OCI-LY1 (cell line): ENCODE data around the gene IHH.

Experiments used
- H2AFZ ChIP-seq: fragments of 200-600 bp; sonication (generic), shearing (Covaris generic); 2 replicates; pipeline ENCODE4 v1.6.0; 2014; ENCODE audit warnings: antibody characterized with exemption, mild to moderate bottlenecking, low read length
- H3F3A ChIP-seq: fragments of 200-600 bp; sonication (generic), shearing (Covaris generic); 2 replicates; pipeline ENCODE4 v1.6.0; 2014; ENCODE audit warnings: mild to moderate bottlenecking, antibody characterized with exemption, low read length, moderate library complexity; ENCODE audit not compliant: insufficient read depth
- H3K27ac ChIP-seq: fragments of 200-600 bp; sonication (generic); 2 replicates; pipeline ENCODE4 v1.5.1; 2014; ENCODE audit warnings: low read length, mixed run types, mild to moderate bottlenecking, low read depth; ENCODE audit not compliant: poor library complexity, severe bottlenecking
- H3K27me3 ChIP-seq: fragments of 200-600 bp; sonication (generic); 2 replicates; pipeline ENCODE4 v1.6.0; 2014; ENCODE audit warnings: antibody characterized with exemption, mild to moderate bottlenecking, low read length, moderate library complexity; ENCODE audit not compliant: insufficient read depth
- H3K36me3 ChIP-seq: fragments of 200-600 bp; sonication (generic); 2 replicates; pipeline ENCODE4 v1.6.1; 2014; ENCODE audit warnings: mild to moderate bottlenecking, antibody characterized with exemption, low read length, moderate library complexity, mixed read lengths; ENCODE audit not compliant: insufficient read depth
- H3K4me1 ChIP-seq: fragments of 200-600 bp; sonication (generic); 2 replicates; pipeline ENCODE4 v1.5.1; 2014; ENCODE audit warnings: mild to moderate bottlenecking, low read length, moderate library complexity; ENCODE audit not compliant: insufficient read depth, severe bottlenecking
- H3K4me2 ChIP-seq: fragments of 200-600 bp; sonication (generic), shearing (Covaris generic); 2 replicates; pipeline ENCODE4 v1.6.1; 2014; ENCODE audit warnings: low read length
- H3K4me3 ChIP-seq: fragments of 200-600 bp; sonication (generic); 2 replicates; pipeline ENCODE4 v1.5.1; 2014; ENCODE audit warnings: low read length, low read depth, mild to moderate bottlenecking, mixed read lengths; ENCODE audit not compliant: poor library complexity, severe bottlenecking
- H3K79me2 ChIP-seq: fragments of 200-600 bp; shearing (Covaris generic); 2 replicates; pipeline ENCODE4 v1.6.1; 2016; ENCODE audit warnings: mixed run types, low read length, mixed read lengths; ENCODE audit not compliant: insufficient read depth
- H3K9ac ChIP-seq: fragments of 200-600 bp; sonication (generic), shearing (Covaris generic); 2 replicates; pipeline ENCODE4 v1.6.1; 2014; ENCODE audit warnings: mild to moderate bottlenecking, low read length, mixed read lengths
- H3K9me2 ChIP-seq: fragments of 200-600 bp; sonication (generic), shearing (Covaris generic); 2 replicates; pipeline ENCODE4 v1.6.1; 2014; ENCODE audit warnings: low read depth, mild to moderate bottlenecking, low read length, mixed read lengths
- H3K9me3 ChIP-seq: fragments of 200-600 bp; shearing (Covaris generic); 2 replicates; pipeline ENCODE4 v1.6.1; 2014; ENCODE audit warnings: low read length, mixed read lengths
- H4K20me1 ChIP-seq: fragments of 200-600 bp; sonication (generic), shearing (Covaris generic); 2 replicates; pipeline ENCODE4 v1.6.0; 2016; ENCODE audit warnings: mild to moderate bottlenecking, low read length; ENCODE audit not compliant: insufficient read depth
- EZH2 ChIP-seq: fragments of 200-600 bp; sonication (generic), shearing (Covaris generic); IDR thresholded peaks from 2 replicates; pipeline ENCODE4 v1.8.0; 2017; ENCODE audit warnings: borderline replicate concordance, mixed run types, mild to moderate bottlenecking, antibody characterized with exemption, low read length, moderate library complexity, mixed read lengths
- TF ChIP-seq, protein P1 (sequence below): fragments of 200-600 bp; sonication (generic), shearing (Covaris generic); IDR thresholded peaks from 2 replicates; pipeline ENCODE4 v1.5.1; 2017; ENCODE audit warnings: mild to moderate bottlenecking, antibody characterized with exemption, low read length, moderate library complexity, mixed read lengths

The IHH gene

DNA sequence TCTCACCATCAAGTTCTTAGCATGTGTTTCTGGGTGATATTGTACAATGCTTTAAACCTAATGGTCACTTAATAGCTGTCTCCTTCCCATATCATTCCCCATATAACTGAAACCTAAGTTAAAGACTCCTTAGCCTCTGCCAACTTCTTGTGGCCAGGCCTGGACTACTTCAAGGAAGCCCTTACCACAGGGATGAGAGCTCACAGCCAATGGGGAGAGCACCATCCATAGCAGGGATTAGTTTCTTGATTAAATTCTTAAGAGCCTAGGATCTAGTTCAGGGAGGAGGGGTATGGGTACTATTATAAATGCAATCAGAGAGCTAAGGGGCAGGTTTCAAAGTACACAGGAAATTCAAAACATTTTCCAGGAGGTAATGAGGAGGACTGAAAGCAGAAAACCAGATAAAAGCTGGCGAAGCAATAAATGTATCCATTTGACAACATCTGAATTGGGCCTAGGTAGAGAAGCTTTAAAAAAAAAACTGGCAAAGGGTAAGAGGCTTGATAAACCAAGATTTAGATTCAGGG is 34.8 kb upstream of the IHH start:
- H3K4me1 ChIP-seq = no peaks in the 10 kb centered on the region
- H3K4me3 ChIP-seq = no peak overlapping the region
- H3K27me3 ChIP-seq = no peaks in the 10 kb centered on the region
- H3K4me2 ChIP-seq = no peak overlapping the region
- no peak overlapping the region for H3K27ac ChIP-seq
- H3K36me3 ChIP-seq = no peaks in the 10 kb centered on the region
- H2AFZ ChIP-seq = no peak overlapping the region
- no peaks in the 10 kb centered on the region for H3K9me3 ChIP-seq
- H3K9me2 ChIP-seq = no peaks in the 10 kb centered on the region
- TF ChIP-seq EZH2 = no peak
- TF ChIP-seq, protein P1, sequence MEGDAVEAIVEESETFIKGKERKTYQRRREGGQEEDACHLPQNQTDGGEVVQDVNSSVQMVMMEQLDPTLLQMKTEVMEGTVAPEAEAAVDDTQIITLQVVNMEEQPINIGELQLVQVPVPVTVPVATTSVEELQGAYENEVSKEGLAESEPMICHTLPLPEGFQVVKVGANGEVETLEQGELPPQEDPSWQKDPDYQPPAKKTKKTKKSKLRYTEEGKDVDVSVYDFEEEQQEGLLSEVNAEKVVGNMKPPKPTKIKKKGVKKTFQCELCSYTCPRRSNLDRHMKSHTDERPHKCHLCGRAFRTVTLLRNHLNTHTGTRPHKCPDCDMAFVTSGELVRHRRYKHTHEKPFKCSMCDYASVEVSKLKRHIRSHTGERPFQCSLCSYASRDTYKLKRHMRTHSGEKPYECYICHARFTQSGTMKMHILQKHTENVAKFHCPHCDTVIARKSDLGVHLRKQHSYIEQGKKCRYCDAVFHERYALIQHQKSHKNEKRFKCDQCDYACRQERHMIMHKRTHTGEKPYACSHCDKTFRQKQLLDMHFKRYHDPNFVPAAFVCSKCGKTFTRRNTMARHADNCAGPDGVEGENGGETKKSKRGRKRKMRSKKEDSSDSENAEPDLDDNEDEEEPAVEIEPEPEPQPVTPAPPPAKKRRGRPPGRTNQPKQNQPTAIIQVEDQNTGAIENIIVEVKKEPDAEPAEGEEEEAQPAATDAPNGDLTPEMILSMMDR = no peak
- H3K9ac ChIP-seq = no peak overlapping the region
- no peaks in the 10 kb centered on the region for H3K79me2 ChIP-seq
- no peaks in the 10 kb centered on the region for H3F3A ChIP-seq
- H4K20me1 ChIP-seq = no peaks in the 10 kb centered on the region

DNA sequence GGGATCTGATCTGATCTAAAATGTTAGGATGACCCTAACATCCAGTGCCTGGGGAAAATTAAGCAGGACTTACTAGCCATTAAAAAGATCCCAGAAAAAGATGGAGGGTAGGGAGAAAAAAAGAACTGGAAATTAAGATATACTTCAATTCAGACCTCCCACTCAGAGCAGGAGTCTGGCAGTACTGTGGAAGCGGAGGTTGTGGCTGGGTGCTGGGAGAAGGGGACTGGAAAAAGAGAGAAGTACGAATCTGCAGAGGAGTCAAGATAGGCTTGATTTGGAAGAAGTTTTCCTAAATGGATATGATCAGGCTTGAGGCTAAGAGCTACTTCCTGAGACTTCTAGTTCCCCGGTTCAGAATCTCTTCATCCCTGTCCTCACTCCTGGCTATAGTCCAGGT is 33.5 kb upstream of the IHH start:
- H3K36me3 ChIP-seq = no peaks in the 10 kb centered on the region
- TF ChIP-seq, protein P1 = no peak
- no peak for TF ChIP-seq EZH2

DNA sequence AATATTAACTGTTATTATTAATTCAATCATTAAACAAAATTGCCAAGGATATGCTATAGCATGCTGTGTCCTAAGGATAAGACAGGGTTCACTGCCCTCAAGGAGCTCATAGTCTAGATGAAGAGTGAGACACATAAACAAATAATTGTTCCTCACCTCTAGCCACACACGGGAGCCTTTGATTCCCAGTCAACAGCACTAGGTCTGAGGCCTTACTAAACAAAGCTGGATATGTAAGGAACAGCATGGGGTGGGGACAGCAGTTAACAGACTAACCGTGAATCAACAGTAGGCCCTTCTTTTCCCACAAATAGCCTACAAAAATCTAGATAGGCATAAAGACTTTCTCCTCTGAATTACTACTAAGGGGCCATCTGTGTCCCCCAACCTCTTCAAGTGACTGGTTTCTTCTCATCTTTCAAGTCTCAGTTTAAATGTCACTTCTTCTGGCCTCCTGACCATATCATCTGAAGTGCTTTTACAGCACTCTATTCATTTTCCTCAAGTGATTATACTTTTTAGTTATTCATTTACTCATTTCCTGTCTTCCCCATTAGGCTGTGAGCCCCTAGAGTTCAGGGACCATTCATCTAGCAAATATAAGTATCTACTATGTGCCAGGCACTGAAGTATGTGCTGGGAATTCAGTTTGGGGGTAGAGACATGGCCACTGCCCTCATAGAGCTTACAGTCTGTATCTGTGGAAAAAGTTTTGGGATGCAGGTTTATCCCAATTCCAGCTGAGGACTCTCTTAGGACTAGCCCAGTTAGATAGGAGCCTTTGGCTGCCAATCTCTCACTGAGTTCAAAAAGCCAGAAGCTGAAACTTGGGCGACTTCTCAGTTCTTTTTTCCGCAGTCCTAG is 29.9 kb upstream of the IHH start:
- Histone ChIP-seq H3K79me2 (no peaks in the 10 kb centered on the region), H3K36me3 (no peaks in the 10 kb centered on the region), H3F3A (no peaks in the 10 kb centered on the region), H3K4me2 (no peak overlapping the region), H4K20me1 (no peaks in the 10 kb centered on the region), H3K9me3 (no peaks in the 10 kb centered on the region), H3K27ac (no peak overlapping the region), H3K4me1 (no peaks in the 10 kb centered on the region), H3K9ac (no peak overlapping the region), H3K27me3 (no peaks in the 10 kb centered on the region), H2AFZ (no peak overlapping the region), H3K9me2 (no peaks in the 10 kb centered on the region), H3K4me3 (no peak overlapping the region)
- TF ChIP-seq, protein P1 = no peak
- TF ChIP-seq EZH2 = no peak

More for the DNA sequence above, 33.5 kb upstream of the IHH start:
- H3K4me3 ChIP-seq = no peak overlapping the region
- no peaks in the 10 kb centered on the region for H3F3A ChIP-seq
- H4K20me1 ChIP-seq = no peaks in the 10 kb centered on the region
- H3K27me3 ChIP-seq = no peaks in the 10 kb centered on the region
- H3K9ac ChIP-seq = no peak overlapping the region
- H3K9me2 ChIP-seq = no peaks in the 10 kb centered on the region
- no peak overlapping the region for H3K27ac ChIP-seq
- no peak overlapping the region for H3K4me2 ChIP-seq
- H3K4me1 ChIP-seq = no peaks in the 10 kb centered on the region
- H3K9me3 ChIP-seq = no peaks in the 10 kb centered on the region
- no peaks in the 10 kb centered on the region for H3K79me2 ChIP-seq
- H2AFZ ChIP-seq = no peak overlapping the region
